Measurements from ENCODE around the gene AKR1C8. TPM values are rescaled to one million over a fixed set of nuclear protein-coding genes. Genes with fewer than 3 reads are reported as not detected.
"Not testable (repeated sequence)": the region's sequence is repeated elsewhere in the genome, so short reads cannot be mapped to it uniquely, and the experiment has no call there.

Gene AKR1C8
- total RNA-seq, 1 donor from 2014 or later: not detected

DNA sequence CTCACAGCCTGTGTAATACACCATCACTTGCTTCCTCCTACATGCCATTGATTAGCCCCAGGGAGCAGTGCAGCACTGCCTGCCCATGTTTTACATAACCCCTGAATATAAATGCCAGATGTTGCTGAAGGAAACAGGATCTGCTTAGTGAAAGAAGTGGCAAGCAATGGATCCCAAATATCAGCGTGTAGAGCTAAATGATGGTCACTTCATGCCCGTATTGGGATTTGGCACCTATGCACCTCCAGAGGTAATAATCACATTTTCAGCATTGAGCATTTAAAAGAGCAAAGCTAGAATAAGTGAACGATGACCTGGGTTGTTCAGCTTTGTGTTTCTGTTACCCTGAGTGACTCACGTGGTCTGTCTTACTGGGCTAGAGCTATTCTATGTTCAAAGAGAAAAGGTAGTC, 11.8 kb upstream of the AKR1C8 start, which contains the start of gene AKR1C4:
Gene AKR1C4 (plus strand): TSS at position 136 of the 412 bp plus-strand sequence. CDS start 31 bp downstream, at position 167.
- no peak for DNase-seq (ENCODE audit: low read depth)
- Histone ChIP-seq H3K36me3 (ENCODE audit: control insufficient read depth, insufficient read depth, low read length) (no peaks in the 10 kb centered on the region), H3K27me3 (ENCODE audit: control insufficient read depth, insufficient read depth, low read length) (no peaks in the 10 kb centered on the region), H3K4me3 (ENCODE audit: low read depth, low read length) (no peak within 1 kb of the TSS)
- TF ChIP-seq, protein P1, sequence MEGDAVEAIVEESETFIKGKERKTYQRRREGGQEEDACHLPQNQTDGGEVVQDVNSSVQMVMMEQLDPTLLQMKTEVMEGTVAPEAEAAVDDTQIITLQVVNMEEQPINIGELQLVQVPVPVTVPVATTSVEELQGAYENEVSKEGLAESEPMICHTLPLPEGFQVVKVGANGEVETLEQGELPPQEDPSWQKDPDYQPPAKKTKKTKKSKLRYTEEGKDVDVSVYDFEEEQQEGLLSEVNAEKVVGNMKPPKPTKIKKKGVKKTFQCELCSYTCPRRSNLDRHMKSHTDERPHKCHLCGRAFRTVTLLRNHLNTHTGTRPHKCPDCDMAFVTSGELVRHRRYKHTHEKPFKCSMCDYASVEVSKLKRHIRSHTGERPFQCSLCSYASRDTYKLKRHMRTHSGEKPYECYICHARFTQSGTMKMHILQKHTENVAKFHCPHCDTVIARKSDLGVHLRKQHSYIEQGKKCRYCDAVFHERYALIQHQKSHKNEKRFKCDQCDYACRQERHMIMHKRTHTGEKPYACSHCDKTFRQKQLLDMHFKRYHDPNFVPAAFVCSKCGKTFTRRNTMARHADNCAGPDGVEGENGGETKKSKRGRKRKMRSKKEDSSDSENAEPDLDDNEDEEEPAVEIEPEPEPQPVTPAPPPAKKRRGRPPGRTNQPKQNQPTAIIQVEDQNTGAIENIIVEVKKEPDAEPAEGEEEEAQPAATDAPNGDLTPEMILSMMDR (IDR thresholded peaks at IDR 0.05; ENCODE audit: insufficient read depth, low read length, poor library complexity, severe bottlenecking): no peak

DNA sequence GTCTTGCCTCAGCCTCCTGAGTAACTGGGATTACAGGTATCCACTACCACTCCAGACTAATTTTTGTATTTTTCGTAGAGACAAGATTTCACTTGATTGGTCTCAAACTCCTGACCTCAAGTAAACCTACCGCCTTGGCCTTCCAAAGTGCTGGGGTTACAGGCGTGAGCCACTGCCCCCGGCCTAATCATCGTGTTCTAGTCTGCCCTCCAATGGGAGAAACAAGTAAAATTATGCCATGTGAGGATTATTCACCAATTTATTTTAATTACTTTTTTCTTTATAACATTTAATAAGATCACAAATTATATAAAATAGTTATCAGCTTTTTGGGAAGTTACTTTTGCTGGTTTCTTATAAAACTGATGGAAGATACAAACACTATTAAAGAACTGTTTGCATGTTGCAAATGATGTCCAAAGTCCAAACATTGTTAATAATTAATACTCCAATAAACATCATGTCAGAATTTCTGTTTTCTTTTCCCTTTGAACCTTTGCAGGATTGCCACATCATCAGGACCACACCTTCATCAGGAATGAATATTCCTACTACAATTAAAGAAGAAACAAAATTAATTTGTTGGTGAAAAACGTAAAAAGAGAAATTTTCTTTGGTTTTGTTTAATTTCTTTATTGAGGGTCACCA, 10.9 kb upstream of the AKR1C8 start:
- TF ChIP-seq, protein P1 (IDR thresholded peaks at IDR 0.05; ENCODE audit: insufficient read depth, low read length, poor library complexity, severe bottlenecking): no peak
- Histone ChIP-seq H3K4me3 (ENCODE audit: low read depth, low read length) (no peak overlapping the region), H3K27me3 (ENCODE audit: control insufficient read depth, insufficient read depth, low read length) (no peaks in the 10 kb centered on the region), H3K36me3 (ENCODE audit: control insufficient read depth, insufficient read depth, low read length) (no peaks in the 10 kb centered on the region)
- DNase-seq (ENCODE audit: low read depth): no peak

DNA sequence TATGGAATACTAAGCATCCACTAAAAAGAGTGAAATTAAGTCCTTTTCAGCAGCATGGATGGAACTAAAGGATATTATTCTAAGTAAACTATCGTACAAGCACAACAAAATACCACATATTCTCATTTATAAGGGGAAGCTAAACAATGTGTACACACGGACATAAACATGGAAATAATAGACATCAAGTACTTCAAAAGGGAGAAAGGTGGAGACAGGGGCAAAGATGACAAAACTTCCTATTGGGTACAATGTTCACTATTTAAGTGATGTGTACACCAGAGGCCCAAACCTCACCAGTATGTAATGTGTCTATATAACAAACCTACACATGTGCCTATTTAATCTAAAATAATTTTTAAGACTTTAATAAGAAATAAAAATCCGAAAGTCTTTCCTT, 9.5 kb upstream of the AKR1C8 start:
- no peaks in the 10 kb centered on the region for H3K27me3 ChIP-seq (ENCODE audit: control insufficient read depth, insufficient read depth, low read length)
- H3K4me3 ChIP-seq (ENCODE audit: low read depth, low read length): no peak overlapping the region
- no peaks in the 10 kb centered on the region for H3K36me3 ChIP-seq (ENCODE audit: control insufficient read depth, insufficient read depth, low read length)
- TF ChIP-seq, protein P1 (IDR thresholded peaks at IDR 0.05; ENCODE audit: insufficient read depth, low read length, poor library complexity, severe bottlenecking): no peak
- DNase-seq (ENCODE audit: low read depth): no peak

DNA sequence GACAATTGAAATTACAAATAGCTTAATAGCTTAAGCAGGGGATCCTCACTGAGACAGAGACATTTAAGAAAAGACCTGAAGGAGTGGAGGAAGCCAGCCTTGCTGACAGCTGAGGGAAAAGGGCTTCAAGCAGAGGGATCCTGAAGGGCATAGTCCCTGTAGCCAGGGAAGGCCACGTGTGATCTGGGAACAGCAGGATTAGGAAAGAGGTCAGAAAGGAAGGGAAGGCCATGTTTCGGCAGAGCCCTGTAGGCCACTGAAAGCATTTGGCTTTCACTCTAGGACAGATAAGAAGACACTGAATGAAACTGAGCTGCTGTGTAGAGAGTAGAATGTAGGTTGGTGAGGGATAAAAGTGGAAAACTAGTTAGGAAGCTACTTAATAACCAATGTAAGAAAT, 3.4 kb upstream of the AKR1C8 start:
- Histone ChIP-seq H3K27me3 (ENCODE audit: control insufficient read depth, insufficient read depth, low read length) (no peaks in the 10 kb centered on the region), H3K36me3 (ENCODE audit: control insufficient read depth, insufficient read depth, low read length) (no peaks in the 10 kb centered on the region), H3K4me3 (ENCODE audit: low read depth, low read length) (no peak overlapping the region)
- TF ChIP-seq, protein P1 (IDR thresholded peaks at IDR 0.05; ENCODE audit: insufficient read depth, low read length, poor library complexity, severe bottlenecking): no peak
- DNase-seq (ENCODE audit: low read depth): no peak

DNA sequence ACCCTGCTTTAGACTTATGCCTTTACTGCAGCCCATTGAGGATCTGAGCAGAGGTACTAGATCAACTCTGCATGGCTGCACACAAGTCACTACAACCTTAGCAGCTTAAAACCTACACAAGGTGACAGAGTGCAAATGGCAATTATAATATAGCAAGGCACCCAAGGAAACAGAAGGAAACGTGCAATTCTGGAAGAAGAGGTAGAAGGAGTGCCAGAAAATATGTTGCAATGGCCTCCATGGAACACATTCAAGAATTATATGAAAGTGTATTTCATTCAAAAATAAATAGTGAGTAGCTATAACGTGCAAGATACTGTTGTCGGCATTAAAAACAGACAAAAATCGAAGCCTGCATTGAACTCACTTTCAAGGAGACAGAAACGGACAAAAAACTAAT, 2.9 kb upstream of the AKR1C8 start:
- H3K27me3 ChIP-seq (ENCODE audit: control insufficient read depth, insufficient read depth, low read length): no peaks in the 10 kb centered on the region
- H3K4me3 ChIP-seq (ENCODE audit: low read depth, low read length): no peak overlapping the region
- no peak for DNase-seq (ENCODE audit: low read depth)
- TF ChIP-seq, protein P1 (IDR thresholded peaks at IDR 0.05; ENCODE audit: insufficient read depth, low read length, poor library complexity, severe bottlenecking): no peak
- H3K36me3 ChIP-seq (ENCODE audit: control insufficient read depth, insufficient read depth, low read length): no peaks in the 10 kb centered on the region

DNA sequence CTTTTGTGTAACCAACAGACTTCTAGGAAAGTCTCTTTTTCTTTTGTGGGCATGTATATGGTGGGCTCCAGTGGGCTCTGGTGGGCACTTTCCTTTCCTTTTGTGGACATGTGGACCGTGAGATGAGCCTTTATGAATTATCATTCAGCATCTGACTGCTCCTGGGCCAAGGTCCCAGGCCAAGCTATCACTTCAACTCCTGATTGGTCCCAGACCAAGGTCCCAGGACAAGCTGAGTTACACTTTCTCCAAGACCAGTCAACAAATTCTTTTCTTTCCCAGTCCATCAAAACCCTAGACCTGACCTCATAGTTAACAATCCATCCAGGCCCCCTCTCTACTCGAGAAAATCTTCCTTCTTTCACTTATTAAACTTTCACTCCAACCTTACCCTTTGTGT, 1.0 kb downstream of the AKR1C8 start:
- DNase-seq (ENCODE audit: low read depth): no peak
- Histone ChIP-seq H3K27me3 (ENCODE audit: control insufficient read depth, insufficient read depth, low read length) (no peaks in the 10 kb centered on the region), H3K4me3 (ENCODE audit: low read depth, low read length) (no peak overlapping the region), H3K36me3 (ENCODE audit: control insufficient read depth, insufficient read depth, low read length) (no peaks in the 10 kb centered on the region)
- TF ChIP-seq, protein P1 (IDR thresholded peaks at IDR 0.05; ENCODE audit: insufficient read depth, low read length, poor library complexity, severe bottlenecking): no peak

DNA sequence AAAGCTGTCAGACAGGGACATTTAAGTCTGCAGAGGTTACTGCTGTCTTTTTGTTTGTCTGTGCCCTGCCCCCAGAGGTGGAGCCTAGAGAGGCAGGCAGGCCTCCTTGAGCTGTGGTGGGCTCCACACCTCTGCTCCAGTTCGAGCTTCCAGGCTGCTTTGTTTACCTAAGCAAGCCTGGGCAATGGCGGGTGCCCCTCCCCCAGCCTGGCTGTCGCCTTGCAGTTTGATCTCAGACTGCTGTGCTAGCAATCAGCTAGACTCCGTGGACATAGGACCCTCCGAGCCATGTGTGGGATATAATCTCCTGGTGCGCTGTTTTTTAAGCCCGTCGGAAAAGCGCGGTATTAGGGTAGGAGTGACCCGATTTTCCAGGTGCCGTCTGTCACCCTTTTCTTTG, 4.4 kb downstream of the AKR1C8 start:
- not testable (repeated sequence) for DNase-seq (ENCODE audit: low read depth); H3K4me3 ChIP-seq (ENCODE audit: low read depth, low read length); H3K27me3 ChIP-seq (ENCODE audit: control insufficient read depth, insufficient read depth, low read length); H3K36me3 ChIP-seq (ENCODE audit: control insufficient read depth, insufficient read depth, low read length)

DNA sequence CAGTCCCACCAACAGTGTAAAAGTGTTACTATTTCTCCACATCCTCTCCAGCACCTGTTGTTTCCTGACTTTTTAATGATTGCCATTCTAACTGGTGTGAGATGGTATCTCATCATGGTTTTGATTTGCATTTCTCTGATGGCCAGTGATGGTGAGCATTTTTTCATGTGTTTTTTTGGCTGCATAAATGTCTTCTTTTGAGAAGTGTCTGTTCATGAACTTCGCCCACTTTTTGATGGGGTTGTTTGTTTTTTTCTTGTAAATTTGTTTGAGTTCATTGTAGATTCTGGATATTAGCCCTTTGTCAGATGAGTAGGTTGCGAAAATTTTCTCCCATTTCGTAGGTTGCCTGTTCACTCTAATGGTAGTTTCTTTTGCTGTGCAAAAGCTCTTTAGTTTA, 9.4 kb downstream of the AKR1C8 start:
- not testable (repeated sequence) for DNase-seq (ENCODE audit: low read depth); H3K36me3 ChIP-seq (ENCODE audit: control insufficient read depth, insufficient read depth, low read length); H3K27me3 ChIP-seq (ENCODE audit: control insufficient read depth, insufficient read depth, low read length); H3K4me3 ChIP-seq (ENCODE audit: low read depth, low read length)
